T-helper 2 cell (primary cell): ENCODE data around the gene PGK2.
"Not testable (repeated sequence)": the region's sequence is repeated elsewhere in the genome, so short reads cannot be mapped to it uniquely, and the experiment has no call there.

ENCODE experiments used
- DNase-seq, 5 experiments: peaks; one replicate each; pipeline versions ENCODE4 v3.0.0 to v3.0.0-alpha.2; 2012 to 2022
- total RNA-seq, 2 donors: gene quantifications; one replicate each; lab custom pipeline; 2026; lab: John Stamatoyannopoulos, UW

PGK2 gene
- total RNA-seq = 0 reads per million in 2 donors

DNA sequence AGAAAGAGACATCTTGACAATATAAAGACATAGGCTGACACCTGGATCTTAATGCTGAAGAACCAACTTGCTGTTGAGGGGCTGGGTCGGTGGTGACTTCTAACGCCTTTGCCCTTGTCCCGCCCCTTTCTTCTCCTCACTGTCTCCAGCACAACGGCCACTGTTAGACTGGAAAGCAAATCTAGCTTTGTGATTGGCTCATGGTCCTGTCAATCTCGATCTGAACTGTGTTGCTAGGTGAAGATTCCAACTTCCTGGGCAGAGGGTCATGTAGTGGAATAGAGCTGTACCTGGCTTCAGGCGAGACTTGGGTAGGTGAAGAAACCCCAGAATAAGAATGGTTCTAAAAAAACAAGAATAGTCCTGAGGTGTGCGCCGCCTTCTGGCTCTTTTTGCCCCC, at the start of gene PGK2:
Gene PGK2 (minus strand): TSS at position 110 of the 400 bp plus-strand sequence. CDS start 98 bp downstream, at position 12.
- DNase-seq = peak in 1 of 5 experiments; percentile 6

GRCh38 chr6:49835140-49835539, 48.1 kb upstream of the PGK2 start:
- DNase-seq = no peak

GRCh38 chr6:49833386-49833785, 46.3 kb upstream of the PGK2 start:
- DNase-seq = no peak

GRCh38 chr6:49826743-49827406, 39.8 kb upstream of the PGK2 start:
- peak in 1 of 5 experiments; percentile 2 for DNase-seq

DNA sequence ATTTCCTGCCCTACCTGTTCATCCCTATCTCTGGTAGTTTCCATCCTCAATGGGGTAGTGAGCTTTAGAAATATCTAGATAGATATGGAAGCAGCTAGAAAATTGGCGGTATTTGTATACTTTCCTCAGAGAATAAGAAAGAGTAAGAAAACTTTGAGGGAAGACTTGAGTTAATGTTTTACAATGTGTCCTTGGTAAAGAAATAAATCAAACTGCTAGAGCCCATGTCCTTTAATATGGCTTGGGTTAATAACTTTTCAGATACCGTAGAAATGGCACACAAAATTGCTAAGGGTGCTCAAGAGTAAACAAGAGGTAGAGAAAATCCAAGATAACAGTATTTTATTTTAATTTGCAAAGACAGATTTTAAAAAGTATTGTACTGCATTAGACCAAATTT, 28.1 kb upstream of the PGK2 start:
- no peak for DNase-seq

- DNase-seq = no peak
Measured at GRCh38 chr6:49813248-49813647, 26.2 kb upstream of the PGK2 start.

DNA sequence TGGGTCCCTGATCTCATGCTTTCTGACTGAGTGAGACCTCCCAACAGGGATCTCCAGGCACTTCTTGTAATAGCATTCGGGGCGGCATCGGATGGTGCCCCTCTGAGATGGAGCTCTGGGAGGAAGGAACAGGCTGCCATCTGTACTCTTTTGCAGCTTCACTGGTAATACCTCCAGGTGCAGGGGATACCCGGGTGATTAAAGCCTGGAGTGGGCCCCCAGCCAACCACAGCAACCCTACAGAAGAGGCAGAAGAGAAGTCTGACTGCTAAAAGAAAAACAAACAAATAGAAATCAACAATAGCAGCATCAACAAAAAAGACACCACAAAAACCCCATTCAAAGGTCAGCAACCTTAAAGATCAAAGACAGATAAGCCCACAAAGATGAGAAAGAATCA, 19.1 kb upstream of the PGK2 start:
- peak in 1 of 5 experiments; percentile 28 for DNase-seq

DNA sequence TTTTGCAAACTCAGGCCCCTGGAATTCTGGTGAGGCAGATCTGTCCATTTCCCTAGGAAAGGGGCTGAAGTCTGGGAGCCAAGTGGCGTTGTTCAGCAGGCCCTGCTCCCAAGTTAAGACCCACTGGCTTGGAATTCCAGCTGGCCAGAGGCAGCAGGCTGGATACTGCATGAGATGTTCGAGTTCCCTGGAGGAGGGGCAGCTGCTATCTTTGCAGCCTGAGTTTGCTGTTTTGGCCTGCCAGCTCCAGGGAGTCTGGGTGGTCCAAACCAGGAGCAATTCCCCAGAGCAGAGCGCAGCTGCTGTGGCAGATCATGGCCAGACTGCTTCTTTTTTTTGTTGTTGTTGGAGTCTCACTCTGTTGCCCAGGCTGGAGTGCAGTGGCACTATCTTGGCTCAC, 18.2 kb upstream of the PGK2 start:
- no peak for DNase-seq

GRCh38 chr6:49801525-49801924, 14.4 kb upstream of the PGK2 start:
- DNase-seq = no peak

DNA sequence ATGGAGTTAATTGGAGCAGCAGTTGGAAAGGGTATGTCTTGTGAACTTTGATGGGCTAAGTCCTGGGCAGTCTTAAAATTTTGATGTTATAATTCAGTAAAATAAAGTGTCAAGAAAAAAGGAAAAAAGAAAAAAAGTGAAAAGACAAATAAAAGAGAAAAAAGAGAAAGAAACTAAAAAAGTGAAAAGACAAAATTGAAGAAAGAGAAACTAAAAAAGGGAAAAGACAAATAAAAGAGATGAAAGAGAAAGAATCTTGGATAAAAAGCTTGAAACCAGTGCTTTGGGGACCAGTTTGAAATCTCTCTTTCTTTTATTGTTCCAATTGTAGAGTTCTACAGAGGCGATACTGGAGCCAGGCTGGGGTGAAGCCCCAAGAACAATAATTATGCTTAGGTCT, 12.0 kb upstream of the PGK2 start:
- DNase-seq = no peak

GRCh38 chr6:49796842-49797455, 9.9 kb upstream of the PGK2 start:
- not testable (repeated sequence) for DNase-seq

DNA sequence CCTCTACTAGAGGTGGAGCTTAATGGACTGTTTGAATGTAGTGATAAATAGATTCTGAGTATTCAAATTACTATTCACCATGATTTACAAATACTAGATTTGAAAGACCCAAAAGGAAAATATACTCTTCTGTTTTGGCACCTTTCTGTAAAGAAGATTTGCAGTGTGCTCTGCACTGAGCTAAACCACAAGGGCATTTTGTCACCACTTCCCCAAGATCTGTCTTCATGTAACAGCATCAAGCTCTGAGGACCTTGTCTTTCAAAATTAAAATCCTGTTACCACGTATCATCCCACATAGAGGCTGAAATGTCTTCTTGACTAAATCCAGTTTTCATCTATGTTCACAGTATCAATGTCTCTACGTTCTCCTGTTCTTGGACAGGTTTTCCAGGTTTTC, 3.3 kb upstream of the PGK2 start:
- peak in 1 of 5 experiments; percentile 2 for DNase-seq

GRCh38 chr6:49784272-49784671, 2.8 kb downstream of the PGK2 start:
- DNase-seq = no peak

- no peak for DNase-seq
Measured at GRCh38 chr6:49782725-49783124, 4.4 kb downstream of the PGK2 start.

DNA sequence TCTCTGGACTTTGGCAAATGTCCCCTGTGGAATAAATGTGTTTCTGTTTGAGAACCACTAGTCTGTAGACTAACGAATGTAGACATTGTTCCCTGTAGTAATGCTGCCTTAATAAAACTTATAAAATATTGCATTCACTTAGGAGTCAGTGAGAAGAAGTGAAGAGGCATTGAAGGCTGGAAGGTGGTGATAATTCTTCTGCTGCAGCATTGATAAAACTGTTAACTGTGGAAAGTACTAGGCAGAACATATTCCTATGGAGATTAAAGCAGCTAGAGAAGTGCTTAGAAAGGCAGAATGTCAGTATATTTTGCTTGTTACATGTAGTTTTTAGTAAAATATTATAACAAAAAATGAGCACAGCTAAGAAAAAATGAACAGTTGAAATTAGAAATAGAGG, 4.8 kb downstream of the PGK2 start:
- DNase-seq = no peak

DNA sequence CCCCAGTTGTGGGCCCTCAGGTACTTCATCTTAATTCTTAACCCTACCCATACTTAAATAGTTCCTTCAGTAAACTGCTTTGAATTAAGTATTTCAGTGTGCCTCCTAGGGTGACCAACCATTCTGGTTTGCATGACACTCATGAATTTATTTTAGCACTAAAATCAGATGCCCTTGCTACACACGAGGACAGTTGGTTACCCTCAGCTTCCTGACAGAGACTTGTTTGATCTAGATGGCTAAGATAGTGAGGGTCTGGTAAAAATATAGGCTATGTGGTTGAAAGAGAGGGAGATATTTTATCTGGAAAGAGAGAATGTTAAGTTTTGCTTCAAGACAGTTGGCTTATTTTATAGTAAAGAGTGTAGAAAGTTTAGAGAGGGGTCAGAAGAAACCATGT, 10.6 kb downstream of the PGK2 start:
- DNase-seq = peak in 1 of 5 experiments; percentile 1

DNA sequence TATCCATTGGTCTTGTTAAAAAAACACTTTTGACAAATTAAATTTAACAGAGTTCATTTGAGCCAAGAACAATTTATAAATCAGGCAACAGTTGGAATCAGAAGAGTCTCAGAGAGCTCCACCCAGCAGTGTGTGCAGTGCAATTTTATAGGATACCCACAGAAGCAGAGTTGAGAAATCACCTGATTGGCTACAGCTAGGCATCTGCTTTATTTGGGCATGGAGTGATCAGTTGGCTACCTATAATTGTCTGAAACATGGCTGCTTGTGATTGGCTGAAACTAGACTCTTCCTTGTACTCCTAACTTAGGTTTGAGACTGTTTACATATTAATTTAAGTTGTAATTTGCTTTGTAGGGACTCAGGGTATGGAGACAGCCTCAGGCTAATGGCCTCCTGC, 12.0 kb downstream of the PGK2 start:
- no peak for DNase-seq

GRCh38 chr6:49772285-49772684, 14.8 kb downstream of the PGK2 start:
- DNase-seq = no peak

- DNase-seq = no peak
Measured at GRCh38 chr6:49766762-49767161, 20.3 kb downstream of the PGK2 start.

GRCh38 chr6:49764571-49765236, 22.4 kb downstream of the PGK2 start:
- DNase-seq = no peak

- peak in 1 of 5 experiments; percentile 22 for DNase-seq
Measured at GRCh38 chr6:49744259-49744658, 42.8 kb downstream of the PGK2 start, which contains the start of gene CRISP3. TSS of gene CRISP3 (minus strand) at chr6:49744388. CDS start at chr6:49744367, 21 bp downstream.

DNA sequence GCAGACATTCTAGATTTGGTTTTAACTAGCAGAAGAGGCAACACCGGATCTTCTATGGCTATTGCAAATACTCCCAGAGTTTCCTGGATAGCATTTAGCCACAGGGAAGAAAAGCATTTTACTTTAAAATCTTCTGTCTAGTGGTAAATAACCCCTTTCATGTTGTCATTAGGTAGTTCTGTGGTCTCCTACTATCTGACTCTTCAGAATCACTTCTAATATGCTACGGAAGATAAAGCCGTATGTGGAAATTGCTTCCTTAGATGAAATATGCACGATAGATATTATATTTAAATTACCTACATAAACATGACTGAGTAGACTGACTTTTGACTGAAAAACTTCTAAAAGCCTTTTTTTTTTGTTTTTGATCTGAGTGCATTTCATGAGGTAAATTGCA, 43.7 kb downstream of the PGK2 start:
- no peak for DNase-seq

- no peak for DNase-seq
Measured at GRCh38 chr6:49739423-49739822, 47.7 kb downstream of the PGK2 start.

- DNase-seq = no peak
Measured at GRCh38 chr6:49736017-49736508, 51.0 kb downstream of the PGK2 start.
